GM19463 (cell line): ENCODE data around the gene GMEB2.

Experiments used
- ATAC-seq: cut with Tn5 transposase; IDR thresholded peaks from one replicate; pipeline ENCODE4 v1.9.1; 2021; ENCODE audit warnings: mild to moderate bottlenecking, moderate library complexity; ENCODE audit not compliant: unreplicated experiment

The GMEB2 gene

GRCh38 chr20:63591147-63591533 lies 35.8 kb downstream of the GMEB2 start:
- no peak for ATAC-seq

DNA sequence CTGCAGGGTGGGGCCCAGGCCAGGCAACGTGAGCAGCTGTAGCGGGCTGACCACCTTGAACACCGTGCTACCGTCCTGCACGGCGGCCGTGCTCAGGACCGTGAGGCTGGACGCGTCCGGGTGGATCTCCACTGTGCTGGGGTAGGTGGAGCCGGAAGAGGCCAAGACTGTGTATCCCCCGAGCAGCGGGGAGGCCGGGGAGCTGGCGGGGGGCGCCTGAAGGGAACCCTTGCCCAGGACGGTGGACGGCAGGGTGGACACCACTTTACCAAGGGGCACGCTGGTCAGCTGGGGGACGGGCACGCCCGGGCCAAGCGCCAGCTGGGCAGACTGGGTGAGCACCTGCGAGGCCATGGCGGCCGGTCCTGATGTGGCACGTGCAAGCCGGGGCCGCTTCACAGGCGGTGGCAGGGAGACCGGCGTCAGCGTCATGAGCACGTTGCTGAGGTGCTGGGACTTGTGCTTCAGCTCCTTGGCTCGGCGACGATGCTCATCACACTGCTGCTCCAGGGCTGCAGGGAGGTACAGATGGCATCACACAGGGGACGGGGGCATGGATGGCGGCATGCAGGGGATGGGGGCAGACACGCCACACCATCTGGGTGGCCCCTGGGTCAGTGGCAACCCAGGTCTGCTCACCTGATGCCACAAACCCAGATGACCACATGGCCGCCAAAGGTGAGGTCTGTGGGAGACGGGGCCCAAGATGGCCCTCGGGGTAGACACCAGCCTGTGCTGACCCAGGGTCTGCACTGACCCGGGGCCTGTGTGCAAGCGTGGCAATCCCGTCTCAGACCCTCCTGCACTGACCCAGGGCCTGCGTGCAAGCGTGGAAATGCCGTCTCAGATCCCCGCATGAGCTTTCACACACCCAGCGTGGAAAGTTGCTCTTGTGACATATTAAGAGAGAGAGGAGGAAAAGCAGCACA lies 36.4 kb downstream of the GMEB2 start:
- no peak for ATAC-seq

DNA sequence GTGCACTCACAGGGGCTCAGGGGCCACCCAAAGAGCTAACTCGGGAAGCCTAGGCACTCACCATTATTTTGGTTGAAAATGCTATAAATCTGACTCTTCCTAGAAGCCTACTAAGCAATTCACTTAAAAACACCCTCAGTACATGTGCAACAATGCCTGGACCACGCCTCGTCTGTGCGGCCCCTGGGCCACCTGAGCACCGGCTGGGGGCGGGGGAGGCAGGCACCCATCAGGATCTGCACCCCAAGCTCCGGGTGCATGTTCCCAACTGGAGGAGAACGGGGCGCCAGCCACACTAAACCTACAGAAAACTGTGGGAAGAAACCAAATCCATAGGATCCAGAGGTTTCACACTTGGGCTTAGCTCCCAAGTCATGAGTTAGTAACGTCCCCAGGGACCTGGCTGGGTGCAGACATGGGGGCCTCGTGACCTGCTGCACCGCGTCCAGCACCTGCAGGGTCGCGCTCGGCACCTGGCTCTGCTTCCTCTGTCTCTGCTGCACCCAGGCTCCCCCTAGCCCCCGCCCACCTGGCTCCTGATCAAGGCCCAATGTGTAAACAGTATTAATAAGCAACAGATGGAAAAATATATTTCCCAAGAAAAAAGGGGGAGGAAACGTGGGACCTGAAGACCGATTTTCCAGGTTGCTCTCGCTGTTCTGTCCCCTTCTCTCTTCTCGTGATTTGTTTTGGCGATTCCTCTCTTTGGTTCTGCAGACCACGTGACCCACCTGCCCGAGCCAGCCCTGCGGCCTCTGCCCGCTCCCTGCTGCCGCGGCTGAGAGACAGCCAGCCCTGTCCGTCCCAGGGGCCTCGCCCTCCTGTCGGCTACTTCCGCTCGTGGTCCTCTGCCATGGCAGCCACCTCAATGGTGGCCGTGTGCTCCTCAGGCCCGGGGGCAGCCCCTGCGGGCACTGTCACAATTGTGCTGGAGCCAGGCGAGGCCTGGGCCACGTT lies 37.4 kb downstream of the GMEB2 start:
- no peak for ATAC-seq

DNA sequence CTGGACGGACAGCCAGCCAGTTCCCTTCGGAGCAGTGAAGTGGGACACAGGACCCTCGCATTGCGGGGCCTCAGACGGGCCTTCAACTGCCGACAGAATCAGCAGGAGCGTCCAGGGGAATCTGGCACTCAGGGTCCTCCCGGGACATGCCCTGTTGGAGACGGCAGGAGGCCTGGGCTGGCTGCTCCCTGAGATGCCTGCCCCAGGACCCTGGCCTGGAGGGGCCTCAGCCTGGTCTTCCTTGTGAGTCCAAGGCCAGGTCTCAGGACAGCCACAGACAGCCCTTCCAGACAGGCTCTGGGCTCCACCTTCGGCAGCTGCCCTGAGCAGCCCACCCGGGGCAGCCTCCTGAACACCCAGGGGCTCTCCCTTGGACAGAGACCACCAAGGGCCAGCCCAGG lies 38.3 kb downstream of the GMEB2 start:
- no peak for ATAC-seq

DNA sequence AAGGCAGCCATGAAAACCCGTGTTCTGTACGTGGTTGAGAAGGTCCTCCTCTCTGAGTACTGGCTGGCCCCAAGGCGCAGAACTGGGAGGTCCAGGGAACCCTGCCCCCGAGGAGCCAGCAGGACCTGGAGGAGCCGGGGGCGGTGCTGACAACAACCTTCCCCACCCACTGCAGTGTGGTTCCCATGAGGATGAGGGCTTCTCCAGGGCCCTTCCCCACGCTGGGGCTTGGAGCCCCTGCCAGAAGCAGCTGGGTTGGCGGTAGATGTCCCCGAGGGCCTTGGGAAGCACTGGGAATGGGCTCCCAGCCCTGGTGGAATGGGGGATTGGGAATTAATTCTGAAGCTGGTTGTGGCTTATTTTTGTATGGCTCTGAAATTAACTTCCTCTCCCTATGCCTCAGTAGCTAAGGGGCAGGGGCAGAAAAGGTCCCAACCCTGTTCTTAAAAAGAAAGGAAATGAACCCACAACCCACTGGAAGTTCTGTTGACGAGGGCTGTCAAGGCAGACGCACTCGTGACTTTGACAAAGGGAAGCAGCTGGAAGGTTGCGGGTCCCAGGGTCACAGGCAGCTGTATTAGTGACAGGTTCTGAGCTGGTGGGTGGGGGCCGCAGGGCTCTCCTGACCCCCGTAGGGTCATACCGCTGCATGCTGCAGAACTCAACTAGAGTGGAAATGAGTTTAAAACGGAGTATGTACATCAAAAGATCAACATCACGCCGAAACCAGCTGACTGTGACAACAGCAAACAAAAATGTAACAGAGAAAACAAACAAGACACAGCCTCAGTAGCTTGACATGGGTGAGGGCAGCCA lies 38.9 kb downstream of the GMEB2 start:
- no peak for ATAC-seq

- ATAC-seq = no peak
Observed at GRCh38 chr20:63587256-63587655, 39.6 kb downstream of the GMEB2 start.

- no peak for ATAC-seq
Observed at GRCh38 chr20:63586797-63587196, 40.1 kb downstream of the GMEB2 start.

- no peak for ATAC-seq
Observed at GRCh38 chr20:63585616-63586565, 41.0 kb downstream of the GMEB2 start.

- ATAC-seq = no peak
Observed at GRCh38 chr20:63582382-63583063, 44.4 kb downstream of the GMEB2 start.

DNA sequence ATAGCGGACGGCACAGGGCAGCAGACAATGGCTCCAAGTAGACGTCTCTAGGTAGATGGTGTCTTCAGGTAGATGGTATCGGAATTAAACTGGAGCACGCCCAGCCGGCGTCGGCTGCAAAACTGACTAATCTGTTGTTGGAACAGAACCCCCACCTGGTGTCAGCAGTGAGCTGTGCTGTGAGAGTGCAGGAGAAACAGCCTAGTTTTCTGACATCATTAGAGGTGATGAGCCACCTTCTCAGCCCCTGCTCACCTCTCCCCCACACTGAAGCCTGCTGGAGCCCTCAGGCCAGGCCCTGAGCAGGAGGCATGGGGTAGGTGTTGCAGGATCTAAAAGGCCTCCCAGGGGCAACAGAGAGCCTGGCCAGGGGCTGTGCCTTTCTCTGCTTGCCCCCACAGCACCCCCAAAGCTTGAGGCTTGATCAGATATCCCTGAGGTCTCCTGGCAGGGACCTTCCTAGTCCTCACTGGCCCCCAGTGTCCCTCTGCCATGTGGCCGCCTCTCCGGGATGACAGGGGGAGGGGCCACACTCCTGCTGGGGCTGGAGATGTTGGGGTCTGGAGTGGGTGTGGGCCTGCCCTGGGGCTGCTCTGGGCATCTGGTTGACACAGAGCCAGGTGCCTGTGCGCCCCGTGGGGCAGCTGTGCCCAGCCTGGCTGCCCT lies 46.0 kb downstream of the GMEB2 start:
- no peak for ATAC-seq

DNA sequence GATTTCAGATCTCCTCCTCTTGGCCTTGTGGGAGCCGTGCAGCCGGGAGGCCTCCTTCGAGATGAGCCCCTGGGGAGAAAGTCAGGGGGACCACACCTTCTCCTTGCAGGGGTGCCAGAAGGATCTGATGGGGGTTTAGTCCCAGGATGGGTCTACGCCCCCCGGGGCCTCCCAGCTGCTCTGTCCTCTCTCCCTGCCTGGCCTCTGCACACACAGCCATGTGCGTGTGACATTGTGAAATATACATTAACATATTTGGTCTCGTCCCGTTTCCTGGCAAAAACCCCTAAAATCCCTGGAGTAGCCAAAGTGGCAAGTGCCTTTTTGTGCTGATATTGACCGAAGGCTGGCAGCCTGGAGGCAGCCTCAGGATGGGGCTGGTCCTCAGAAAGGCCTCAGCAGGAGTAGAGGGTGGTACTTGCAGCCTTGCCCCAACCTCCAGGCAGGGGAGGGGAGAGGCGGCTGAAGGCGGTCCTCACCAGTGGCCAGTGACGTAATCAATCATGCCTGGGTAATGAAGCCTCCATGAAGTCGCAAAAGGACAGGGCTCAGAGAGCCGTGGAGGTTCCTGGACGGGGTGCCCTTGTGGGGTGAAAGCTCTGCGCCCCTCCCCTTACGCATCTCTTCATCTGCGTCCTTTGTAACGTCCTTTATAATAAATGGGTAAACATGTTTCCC lies 47.7 kb downstream of the GMEB2 start:
- no peak for ATAC-seq

DNA sequence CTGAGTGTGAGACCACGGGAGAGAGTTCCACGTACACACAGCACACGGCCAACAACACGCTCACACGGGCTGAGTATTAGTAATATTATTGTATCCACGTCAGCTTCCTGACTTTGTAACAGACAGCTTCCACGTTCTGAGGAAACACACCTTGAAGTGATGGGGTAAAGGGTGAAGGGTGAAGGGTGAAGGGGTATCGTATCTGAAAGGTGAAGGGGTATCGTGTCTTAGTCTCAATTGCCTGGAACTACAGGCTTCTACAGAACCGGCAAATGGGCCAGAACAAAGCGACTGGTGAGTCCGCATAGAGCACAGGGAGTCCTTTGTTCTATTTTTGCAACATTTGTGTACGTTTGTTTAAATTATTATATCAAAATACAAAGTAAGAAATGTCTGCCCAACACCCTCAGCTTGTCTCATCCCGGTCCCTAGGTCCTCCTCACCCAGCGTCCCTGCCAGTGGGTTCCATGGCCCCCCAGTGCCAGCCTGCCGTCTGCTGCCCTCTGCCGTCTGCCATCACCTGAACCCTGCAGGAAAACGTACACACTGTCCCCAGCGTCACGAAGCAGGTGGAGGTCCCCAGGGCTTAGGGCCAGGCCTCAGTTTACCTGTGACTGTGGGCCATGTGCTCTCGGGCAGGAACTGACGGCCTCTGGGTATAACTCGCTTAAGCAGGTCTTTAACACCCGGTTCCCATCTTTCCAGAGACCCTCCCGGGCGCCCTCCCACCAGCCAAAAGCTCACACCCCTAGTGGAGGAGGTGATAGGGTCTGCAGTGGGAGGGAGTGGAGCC lies 48.5 kb downstream of the GMEB2 start:
- ATAC-seq = no peak

DNA sequence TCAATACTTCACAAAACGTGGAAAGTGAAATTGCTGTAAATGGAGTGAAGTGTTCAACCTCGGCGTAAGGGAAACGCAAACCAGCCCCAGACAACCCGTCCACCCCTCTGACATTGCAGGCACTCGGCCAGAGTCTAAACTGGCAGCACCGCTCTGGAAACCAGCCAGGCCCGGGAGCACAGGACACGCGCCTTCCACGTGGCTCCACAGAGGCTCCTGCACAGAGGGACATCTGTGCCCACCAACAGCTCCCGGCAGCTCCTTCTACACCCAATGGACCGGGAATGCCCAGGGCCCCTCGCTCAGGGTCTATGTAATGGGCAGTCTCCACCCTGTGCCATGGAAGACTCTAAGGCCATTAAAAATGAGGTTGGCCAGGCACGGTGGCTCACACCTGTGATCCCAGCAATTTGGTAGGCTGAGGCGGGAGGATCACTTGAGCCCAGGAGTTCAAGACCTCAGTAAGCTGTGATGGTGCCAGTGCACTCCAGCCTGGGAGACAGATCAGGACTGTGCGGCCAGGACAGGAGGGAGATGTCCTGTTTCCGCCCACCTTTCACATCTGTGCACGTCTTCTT lies 49.5 kb downstream of the GMEB2 start:
- no peak for ATAC-seq

- no peak for ATAC-seq
Observed at GRCh38 chr20:63576311-63576710, 50.6 kb downstream of the GMEB2 start.

DNA sequence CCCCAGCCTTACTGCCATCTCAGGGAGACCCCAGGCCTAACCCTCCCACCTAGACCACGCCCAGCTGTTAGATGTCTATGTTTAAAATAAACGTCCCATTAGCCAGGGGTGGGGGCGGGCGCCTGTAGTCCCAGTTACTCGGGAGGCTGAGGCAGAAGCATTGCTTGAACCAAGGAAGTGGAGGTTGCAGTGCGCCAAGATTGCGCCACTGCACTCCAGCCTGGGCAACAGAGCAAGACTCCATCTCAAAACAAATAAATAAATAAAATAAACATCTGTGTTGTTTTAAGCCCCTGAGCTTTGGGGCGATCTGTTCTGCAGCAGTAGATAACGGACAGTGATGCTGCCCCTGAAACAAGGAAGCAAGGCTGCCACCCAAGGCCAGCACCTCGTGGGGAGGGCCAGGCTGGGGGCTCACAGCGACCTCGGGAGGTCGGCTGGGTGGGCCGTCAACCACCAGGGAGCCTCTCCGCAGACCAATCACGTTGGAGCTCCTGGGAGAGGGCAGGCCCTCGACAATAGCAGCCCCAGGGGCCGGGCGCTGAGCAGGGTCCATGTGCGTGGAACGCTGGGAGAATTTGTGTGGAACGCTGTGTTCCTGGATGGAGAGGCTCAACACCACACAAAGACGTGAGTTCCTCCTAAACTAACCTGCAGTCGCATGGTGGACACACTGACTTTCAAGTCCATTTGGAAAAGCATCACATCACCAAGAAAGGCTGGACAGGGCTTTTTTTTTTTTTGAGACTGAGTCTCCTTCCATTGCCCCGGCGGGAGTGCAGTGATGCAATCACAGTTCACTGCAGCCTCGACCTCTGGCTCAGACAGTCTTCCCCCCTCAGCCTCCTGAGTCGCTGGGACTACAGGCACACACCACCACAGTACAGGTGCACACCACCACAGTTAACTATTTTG lies 51.8 kb downstream of the GMEB2 start:
- ATAC-seq = no peak
